ENCODE results near the gene TRIM24.

DNA sequence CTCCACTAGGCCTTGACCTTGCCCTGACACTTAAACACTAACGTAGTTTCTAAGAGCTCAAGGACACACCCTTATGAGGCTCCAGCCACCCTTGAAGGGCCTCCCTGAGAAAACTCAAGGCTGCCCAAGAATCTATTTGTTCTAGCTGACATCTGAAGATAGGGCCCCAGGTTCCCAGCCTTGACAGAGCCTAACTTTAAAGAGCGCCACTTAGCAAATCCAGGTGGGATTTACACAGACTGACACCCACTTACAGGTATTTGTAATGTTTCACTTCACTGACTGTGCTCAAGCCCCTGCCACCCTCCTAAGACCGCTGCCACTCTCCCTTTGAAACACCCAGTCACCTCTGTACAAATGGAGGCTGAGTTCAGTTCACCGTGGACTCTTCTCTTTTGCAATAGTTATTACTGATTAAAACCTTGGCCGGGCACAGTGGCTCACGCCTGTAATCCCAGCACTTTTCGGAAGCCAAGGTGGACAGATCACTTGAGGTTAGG lies 150.7 kb downstream of the TRIM24 start:
- TF ChIP-seq TAF1 (IDR thresholded peaks at IDR 0.05; ENCODE audit: borderline replicate concordance, insufficient read depth, low read length) (no peak), POLR2AphosphoS5 (IDR thresholded peaks at IDR 0.05; ENCODE audit: low read depth, low read length) (no peak)
